BJ (cell line): ENCODE measurements around the gene COL21A1. TPM values are rescaled to one million over a fixed set of nuclear protein-coding genes. Genes with fewer than 3 reads are reported as not detected.

Experiments used
- CTCF ChIA-PET: fragments of 350-600 bp; formaldehyde crosslinking; extraction: SDS; loops from one replicate; lab custom pipeline; 2021; ENCODE audit warnings: antibody characterized with exemption, inconsistent platforms; lab: Yijun Ruan, JAX
- POLR2A ChIA-PET: fragments of 300-600 bp; sonication (Branson Sonifier 250); formaldehyde crosslinking; extraction: SDS; loops from one replicate; lab custom pipeline; 2021; ENCODE audit warnings: antibody characterized with exemption; lab: Charles Lee
- DNase-seq: peaks from one replicate; pipeline ENCODE4 v3.0.0-alpha.2; 2011; ENCODE audit warnings: low read depth
- H3K27me3 ChIP-seq: 2 replicates; pipeline ENCODE4 v1.6.0; 2011; ENCODE audit warnings: low read length; ENCODE audit not compliant: control insufficient read depth, insufficient read depth
- H3K36me3 ChIP-seq: 2 replicates; pipeline ENCODE4 v1.5.1; 2011; ENCODE audit warnings: low read length; ENCODE audit not compliant: control insufficient read depth, insufficient read depth
- H3K4me3 ChIP-seq: 2 replicates; pipeline ENCODE4 v1.5.1; 2011; ENCODE audit warnings: low read depth, mild to moderate bottlenecking, control low read depth, low read length
- polyA plus RNA-seq: library from polyadenylated mRNA; depleted of rRNA; stranded (reverse); fragments of >200 nt; gene quantifications from 2 replicates; pipeline ENCODE4 v1.2.3, GENCODE V29; 2011
- TF ChIP-seq, protein P1 (sequence below): IDR thresholded peaks from 2 replicates; pipeline ENCODE4 v1.5.1; 2011; ENCODE audit warnings: low read depth, mild to moderate bottlenecking, control low read depth, inconsistent platforms, low read length, moderate library complexity; ENCODE audit not compliant: insufficient read depth

Gene COL21A1
- polyA plus RNA-seq, 1 experiment, result 0.07 TPM

- Histone ChIP-seq H3K4me3 (no peak overlapping the region), H3K27me3 (no peaks in the 10 kb centered on the region), H3K36me3 (no peaks in the 10 kb centered on the region)
- peak; percentile 10 for DNase-seq
- ChIA-PET POLR2A (no interaction called here), CTCF (interaction anchor here (1.0 kb wide), 1 partner anchor 28 kb away, joined by 3 read pairs; no protein-coding TSS in a partner anchor)
- TF ChIP-seq, protein P1, sequence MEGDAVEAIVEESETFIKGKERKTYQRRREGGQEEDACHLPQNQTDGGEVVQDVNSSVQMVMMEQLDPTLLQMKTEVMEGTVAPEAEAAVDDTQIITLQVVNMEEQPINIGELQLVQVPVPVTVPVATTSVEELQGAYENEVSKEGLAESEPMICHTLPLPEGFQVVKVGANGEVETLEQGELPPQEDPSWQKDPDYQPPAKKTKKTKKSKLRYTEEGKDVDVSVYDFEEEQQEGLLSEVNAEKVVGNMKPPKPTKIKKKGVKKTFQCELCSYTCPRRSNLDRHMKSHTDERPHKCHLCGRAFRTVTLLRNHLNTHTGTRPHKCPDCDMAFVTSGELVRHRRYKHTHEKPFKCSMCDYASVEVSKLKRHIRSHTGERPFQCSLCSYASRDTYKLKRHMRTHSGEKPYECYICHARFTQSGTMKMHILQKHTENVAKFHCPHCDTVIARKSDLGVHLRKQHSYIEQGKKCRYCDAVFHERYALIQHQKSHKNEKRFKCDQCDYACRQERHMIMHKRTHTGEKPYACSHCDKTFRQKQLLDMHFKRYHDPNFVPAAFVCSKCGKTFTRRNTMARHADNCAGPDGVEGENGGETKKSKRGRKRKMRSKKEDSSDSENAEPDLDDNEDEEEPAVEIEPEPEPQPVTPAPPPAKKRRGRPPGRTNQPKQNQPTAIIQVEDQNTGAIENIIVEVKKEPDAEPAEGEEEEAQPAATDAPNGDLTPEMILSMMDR, result no peak
Observed at GRCh38 chr6:56193846-56194245, 53.5 kb downstream of the COL21A1 start.

GRCh38 chr6:56188429-56188828 lies 59.0 kb downstream of the COL21A1 start:
- TF ChIP-seq, protein P1, result no peak
- H3K36me3 ChIP-seq, result no peaks in the 10 kb centered on the region
- no peak overlapping the region for H3K4me3 ChIP-seq
- no peak for DNase-seq
- ChIA-PET POLR2A (no interaction called here), CTCF (no interaction called here)
- H3K27me3 ChIP-seq, result no peaks in the 10 kb centered on the region

DNA sequence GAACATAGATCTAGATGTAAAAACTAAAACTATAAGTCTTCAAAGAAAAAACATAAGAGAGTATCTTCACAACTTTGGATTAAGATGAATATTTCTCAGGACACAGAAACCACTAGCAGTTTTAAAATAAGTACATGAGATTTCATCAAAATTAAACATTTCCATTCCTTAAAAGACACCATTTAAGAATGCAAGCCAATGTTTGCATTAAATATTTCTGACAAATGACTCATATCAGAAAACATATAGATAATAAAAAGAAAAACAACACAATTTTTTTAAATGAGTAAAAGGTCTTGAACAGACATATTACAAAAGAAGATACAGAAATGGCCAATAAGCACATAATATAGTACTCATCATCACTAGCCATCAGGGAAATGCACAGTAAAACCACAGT lies 59.7 kb downstream of the COL21A1 start:
- Histone ChIP-seq H3K36me3 (no peaks in the 10 kb centered on the region), H3K4me3 (no peak overlapping the region), H3K27me3 (no peaks in the 10 kb centered on the region)
- TF ChIP-seq, protein P1, result no peak
- DNase-seq, result no peak
- ChIA-PET CTCF (no interaction called here), POLR2A (no interaction called here)

GRCh38 chr6:56176741-56177140 lies 70.6 kb downstream of the COL21A1 start:
- no peaks in the 10 kb centered on the region; the same call in 1 of the 2 replicates for H3K27me3 ChIP-seq
- H3K36me3 ChIP-seq, result no peaks in the 10 kb centered on the region
- TF ChIP-seq, protein P1, result no peak
- ChIA-PET POLR2A (no interaction called here), CTCF (no interaction called here)
- DNase-seq, result no peak
- no peak overlapping the region for H3K4me3 ChIP-seq

- TF ChIP-seq, protein P1, result no peak
- ChIA-PET CTCF (no interaction called here), POLR2A (no interaction called here)
Observed at GRCh38 chr6:56173228-56173627, 74.2 kb downstream of the COL21A1 start.

More at GRCh38 chr6:56173228-56173627, 74.2 kb downstream of the COL21A1 start:
- no peaks in the 10 kb centered on the region for H3K27me3 ChIP-seq
- H3K4me3 ChIP-seq, result no peak overlapping the region
- no peak for DNase-seq
- no peaks in the 10 kb centered on the region for H3K36me3 ChIP-seq
